ENCODE measurements around the gene DAZAP2. TPM values are rescaled to one million over a fixed set of nuclear protein-coding genes. Genes with fewer than 3 reads are reported as not detected.
A peak's percentile ranks its signal among the peaks of the same experiment; 100 is the strongest.

Gene DAZAP2
- polyA plus RNA-seq, 2 of the 4 experiments (the other 2 are of a cell fraction), result 304 to 375 TPM

- WGBS (ENCODE audit: missing lambda C conversion rate), result 85% methylated on average over 1 of the region's 1 CpG
- CTCF ChIA-PET, result interaction anchor here (0.7 to 1.4 kb wide), 2 partner anchors 9 to 10 kb away, joined by 3 to 4 read pairs; partner anchors contain the start of gene POU6F1
Observed at GRCh38 chr12:51227962-51228361, 10.7 kb upstream of the DAZAP2 start.

GRCh38 chr12:51229116-51229809, 9.4 kb upstream of the DAZAP2 start:
- no peak for DNase-seq (ENCODE audit: low read depth in 1 of 2, low spot score in 1 of 2)
- no peak overlapping the region for H3K4me3 ChIP-seq
- CTCF ChIA-PET, result interaction anchor here (1.1 to 2.4 kb wide), 6 partner anchors 9 to 112 kb away, joined by 3 to 7 read pairs (median 4); partner anchors contain the start of gene DAZAP2
- no peaks in the 10 kb centered on the region for H3K9me3 ChIP-seq
- H3K27ac ChIP-seq, result no peak overlapping the region
- H3K4me1 ChIP-seq, result no peaks in the 10 kb centered on the region
- WGBS (ENCODE audit: missing lambda C conversion rate), result 91% methylated on average over 7 of the region's 7 CpGs
- POLR2A ChIA-PET, result interaction anchor here (1.4 to 2.3 kb wide), 2 partner anchors 9 to 146 kb away, joined by 6 to 12 read pairs; partner anchors contain the start of genes CSRNP2 and DAZAP2
- H3K4me2 ChIP-seq, result no peak overlapping the region
- FAIRE-seq, result no peak
- TF ChIP-seq KDM5A (IDR thresholded peaks at IDR 0.05), result no peak
- TF ChIP-seq FOSB (CRISPR knock-in tag; IDR thresholded peaks at IDR 0.05), result no peak
- no peak for TF ChIP-seq HOXB5 (CRISPR knock-in tag; IDR thresholded peaks at IDR 0.05)
- no peak for TF ChIP-seq E2F6 (IDR thresholded peaks at IDR 0.05; ENCODE audit: borderline replicate concordance, low read depth)
- no peak for TF ChIP-seq GATA3 (IDR thresholded peaks at IDR 0.05; ENCODE audit: borderline replicate concordance)
- no peak for TF ChIP-seq NR3C1 (IDR thresholded peaks at IDR 0.05)
- no peak for TF ChIP-seq PBX3 (IDR thresholded peaks at IDR 0.05)
- TF ChIP-seq BCL3 (IDR thresholded peaks at IDR 0.05), result no peak
- TF ChIP-seq REST (IDR thresholded peaks at IDR 0.05), result no peak
- TF ChIP-seq FOSL2 (IDR thresholded peaks at IDR 0.05), result no peak
- no peak for TF ChIP-seq FOSL2 (CRISPR knock-in tag; IDR thresholded peaks at IDR 0.05)
- TF ChIP-seq ZNF302 (CRISPR knock-in tag; IDR thresholded peaks at IDR 0.05), result no peak
- no peak for TF ChIP-seq BHLHE40 (IDR thresholded peaks at IDR 0.05; ENCODE audit: low read depth, low read length)
- TF ChIP-seq EHF (CRISPR knock-in tag; IDR thresholded peaks at IDR 0.05), result no peak
- no peak for TF ChIP-seq KDM1A (IDR thresholded peaks at IDR 0.05; ENCODE audit: low read depth)
- TF ChIP-seq POLR2AphosphoS2 (conservative IDR thresholded peaks at IDR 0.05; ENCODE audit: low read length), result no peak
- peak in 1 of 2 experiments; percentile 20; a peak in 1 of 6 replicates for ATAC-seq

More at GRCh38 chr12:51227962-51228361, 10.7 kb upstream of the DAZAP2 start:
- Histone ChIP-seq H3K27ac (no peak overlapping the region), H3K4me2 (no peak overlapping the region), H3K4me1 (no peaks in the 10 kb centered on the region; the same call in 2 of the 3 replicates), H3K4me3 (no peak overlapping the region), H3K9me3 (no peaks in the 10 kb centered on the region)
- TF ChIP-seq RFX5 (IDR thresholded peaks at IDR 0.05) (no peak), MAFK (IDR thresholded peaks at IDR 0.05; ENCODE audit: partially characterized antibody) (peak; percentile 90)
- POLR2A ChIA-PET, result interaction anchor here (0.6 kb wide), 1 partner anchor 145 kb away, joined by 3 read pairs; the partner anchor contains the start of gene CSRNP2
- ATAC-seq (no peak), DNase-seq (ENCODE audit: low read depth in 1 of 2, low spot score in 1 of 2) (no peak), FAIRE-seq (no peak)
